NCI-H187 (cell line): Measurements from ENCODE around the gene CMBL.
"Not testable (repeated sequence)": the region's sequence is repeated elsewhere in the genome, so short reads cannot be mapped to it uniquely, and the experiment has no call there.

Experiments
- DNase-seq, 2 experiments: peaks; one replicate each; lab custom pipeline; 2025; lab: John Stamatoyannopoulos, UW

The CMBL gene

DNA sequence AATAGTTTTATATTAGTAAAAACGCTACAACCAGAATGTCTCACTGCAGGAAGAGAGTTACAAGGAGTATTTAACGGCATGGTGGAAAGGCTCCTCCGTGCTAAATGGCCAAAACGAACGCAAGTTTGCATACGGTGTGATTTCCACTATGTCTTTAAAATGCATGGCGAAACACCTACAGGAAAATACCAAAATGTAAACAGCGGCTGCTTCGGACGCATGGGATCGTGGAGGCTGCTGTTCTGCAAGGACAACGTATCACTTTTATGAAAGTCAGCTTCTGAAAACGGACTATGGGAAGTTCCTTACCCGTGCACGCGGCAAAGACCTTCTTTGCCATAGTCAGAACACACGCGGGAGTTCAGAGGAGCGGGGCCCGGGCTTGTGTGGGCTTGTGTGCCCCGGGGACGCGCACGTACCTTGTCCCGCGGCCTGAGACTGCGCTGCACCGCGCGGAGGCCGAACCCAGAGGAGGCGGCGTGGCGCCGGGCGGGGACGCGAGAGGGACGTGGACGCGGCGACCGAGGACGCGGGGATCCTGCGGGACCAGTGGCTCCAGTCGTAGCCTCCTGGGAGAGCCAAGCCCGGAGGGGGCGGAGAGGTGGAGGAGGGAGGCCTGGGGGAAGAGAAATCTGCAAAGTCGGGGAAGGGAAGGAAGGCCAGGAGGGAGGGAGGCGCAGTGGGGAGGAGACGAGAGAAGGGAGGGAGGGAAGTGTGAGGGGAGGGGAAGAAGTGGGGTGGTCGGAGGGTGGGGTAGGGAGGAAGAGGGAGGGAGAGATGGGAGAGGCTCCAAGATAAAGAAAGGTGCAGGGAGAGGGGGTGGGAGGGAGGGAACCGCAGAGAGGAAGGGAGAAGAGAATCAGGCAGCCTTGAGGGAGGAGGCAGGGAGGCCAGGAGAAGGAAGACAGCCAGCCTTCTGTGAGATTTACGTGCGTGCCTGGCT lies at the start of gene CMBL:
Gene CMBL, minus strand, starts transcription at position 697 of the 943 bp plus-strand sequence. CDS start 17,140 bp downstream, outside the sequence.
- peak in 1 of 2 experiments; percentile 23 for DNase-seq

DNA sequence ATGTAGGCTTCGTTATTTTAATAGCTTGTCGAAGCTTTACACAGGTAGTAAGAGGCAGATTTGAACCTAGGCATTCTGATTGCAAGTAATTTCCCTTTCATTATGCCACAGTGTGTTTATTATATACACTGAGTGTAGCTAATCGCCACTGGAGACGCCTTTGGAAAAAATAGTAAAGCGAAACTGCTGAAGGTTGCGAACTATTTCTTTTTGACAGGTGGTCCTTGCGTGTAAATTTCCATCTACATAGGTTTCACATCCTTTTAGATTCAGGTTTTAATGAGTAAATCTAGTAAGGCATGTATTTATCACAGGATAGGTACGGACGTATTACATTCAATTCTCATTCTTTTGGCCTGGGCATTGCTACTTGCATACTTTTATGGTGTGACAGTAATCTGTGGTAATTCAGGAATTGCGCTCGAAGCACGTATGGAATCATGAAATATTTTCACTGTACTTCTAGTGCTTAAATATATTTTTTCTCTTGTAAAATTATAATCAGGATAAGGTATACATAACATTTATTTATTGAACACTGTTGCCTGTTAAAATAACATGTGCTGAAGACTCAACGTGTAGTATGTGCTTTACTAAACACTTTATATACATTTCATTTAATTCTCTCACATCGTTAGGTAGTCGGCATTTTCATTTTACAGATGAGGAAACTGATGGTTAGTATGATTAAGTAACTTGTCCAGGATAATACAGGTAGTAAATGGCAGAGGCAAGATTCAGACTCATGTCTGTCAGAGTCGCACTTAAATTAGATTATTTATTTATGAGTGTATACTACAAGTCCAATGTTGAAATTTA lies 47.6 kb upstream of the CMBL start:
- no peak for DNase-seq

DNA sequence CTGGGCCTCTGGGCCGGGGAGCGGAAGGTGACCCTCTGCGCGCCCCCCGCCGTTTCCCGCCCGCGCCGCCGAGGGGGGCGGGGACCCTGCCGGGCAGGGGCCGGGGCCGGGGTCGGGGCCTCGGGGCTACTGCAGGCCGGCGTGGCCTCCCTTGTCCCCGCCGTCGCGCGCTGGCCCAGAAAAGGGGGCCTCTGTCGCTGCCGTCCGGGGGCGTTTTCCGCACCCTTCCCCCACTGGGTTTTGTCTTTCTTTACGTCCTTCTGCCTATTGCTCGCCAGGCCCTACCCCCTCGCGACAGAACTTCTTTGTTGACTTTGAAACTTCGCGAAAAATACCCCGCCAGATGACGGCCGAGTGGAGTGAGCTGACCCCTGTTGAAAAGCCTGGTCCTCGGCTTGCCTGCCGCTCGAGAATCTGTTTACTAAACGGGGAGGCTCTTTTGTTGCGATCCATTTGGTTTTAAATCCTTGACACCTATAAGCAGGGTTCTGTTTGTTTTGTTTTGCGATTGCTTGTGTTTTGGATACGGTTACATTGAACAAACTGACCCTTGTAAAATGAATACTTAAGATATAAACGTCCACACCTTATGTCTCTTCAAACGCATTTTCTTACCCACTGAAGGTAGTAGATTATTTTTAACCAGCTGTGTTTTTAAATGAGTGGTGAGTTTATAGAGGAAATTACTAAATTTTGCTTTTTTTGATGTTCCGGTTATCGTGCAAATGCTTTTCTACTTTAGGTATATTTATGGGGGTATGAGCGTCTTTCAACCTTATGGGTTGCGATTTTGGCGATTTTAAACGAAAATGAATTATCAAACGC lies 46.6 kb upstream of the CMBL start:
- no peak for DNase-seq

DNA sequence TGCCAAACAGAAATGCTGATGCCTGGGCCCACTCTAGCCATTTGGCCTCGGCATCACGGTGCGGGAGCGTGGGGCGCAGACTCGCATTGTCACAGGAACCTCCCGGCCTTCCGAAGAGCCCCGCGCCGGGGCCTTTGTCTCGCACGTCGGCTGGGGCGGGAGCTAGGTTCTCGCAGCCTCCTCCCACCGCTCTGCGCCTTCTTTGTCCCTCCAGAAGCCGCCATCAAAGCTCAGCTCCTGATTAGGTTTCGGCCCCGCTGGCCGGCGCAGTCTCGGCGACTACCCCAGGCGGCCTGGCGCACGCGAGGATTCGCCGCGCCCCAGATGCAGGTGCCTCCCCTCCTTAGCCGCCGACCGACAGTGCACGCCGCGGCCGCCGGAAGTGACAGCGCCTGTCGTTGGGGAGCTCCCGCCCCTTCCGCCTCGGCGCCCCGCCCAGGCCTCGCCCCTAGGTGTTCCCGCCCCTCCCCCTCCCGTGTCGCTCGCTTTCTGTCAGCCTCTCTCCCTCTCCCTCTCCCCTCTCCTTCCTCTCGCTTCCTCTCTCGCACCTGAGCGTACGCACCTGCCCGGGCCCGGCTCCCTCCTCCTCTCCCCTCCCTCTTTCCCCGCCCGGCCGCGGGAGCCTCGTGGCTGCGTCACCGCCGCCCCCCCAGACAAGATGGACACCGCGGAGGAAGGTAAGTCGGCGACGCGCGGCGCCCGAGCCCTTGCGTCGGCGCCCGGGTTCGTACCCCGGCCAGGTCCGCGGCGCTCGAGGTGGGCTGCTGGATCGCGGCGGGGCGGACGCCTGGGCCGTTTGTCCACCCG lies 45.7 kb upstream of the CMBL start, which contains the start of gene MARCHF6:
Gene MARCHF6, plus strand, starts transcription at position 455 of the 807 bp plus-strand sequence. Its CDS starts 204 bp downstream, at position 659.
- DNase-seq = peak; percentile 93 to 98

DNA sequence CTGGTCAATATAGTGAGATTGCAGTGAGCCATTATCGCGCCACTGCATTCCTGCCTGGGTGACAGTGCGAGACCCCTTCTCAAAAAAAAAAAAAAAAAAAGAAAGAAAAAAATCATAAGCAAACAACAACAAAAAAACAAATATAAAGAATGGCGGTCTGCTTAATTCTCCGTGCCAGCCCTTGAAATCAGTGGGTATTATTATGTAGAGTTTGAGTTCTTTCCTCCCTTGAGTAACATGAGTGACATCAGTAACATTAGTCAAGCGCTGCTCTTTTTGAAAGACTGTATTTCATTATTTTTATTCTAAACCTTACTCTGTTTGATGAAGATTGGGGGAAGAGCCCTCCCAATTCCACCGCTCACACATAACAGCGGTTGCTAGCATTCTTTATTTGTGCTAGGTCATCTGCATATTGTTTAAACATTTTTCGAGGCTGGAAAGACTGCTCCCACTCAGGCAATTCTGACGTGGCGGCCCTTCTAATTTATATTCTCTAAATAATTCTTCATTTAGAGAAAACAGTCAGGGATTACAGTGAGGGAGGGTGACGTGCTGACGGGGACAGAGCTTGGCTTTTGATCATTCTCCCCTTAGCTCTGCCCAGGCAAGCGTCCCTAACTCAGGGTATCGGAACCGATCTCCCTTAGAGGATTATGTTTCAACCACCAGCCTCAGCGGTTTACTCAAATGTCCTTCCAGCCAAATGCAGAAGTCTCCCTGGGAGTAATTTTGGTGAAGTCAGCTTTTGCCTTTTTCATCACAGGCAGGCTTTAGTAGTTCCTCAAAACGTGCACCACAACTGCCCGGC lies 44.9 kb upstream of the CMBL start:
- DNase-seq = peak in 1 of 2 experiments; percentile 59

DNA sequence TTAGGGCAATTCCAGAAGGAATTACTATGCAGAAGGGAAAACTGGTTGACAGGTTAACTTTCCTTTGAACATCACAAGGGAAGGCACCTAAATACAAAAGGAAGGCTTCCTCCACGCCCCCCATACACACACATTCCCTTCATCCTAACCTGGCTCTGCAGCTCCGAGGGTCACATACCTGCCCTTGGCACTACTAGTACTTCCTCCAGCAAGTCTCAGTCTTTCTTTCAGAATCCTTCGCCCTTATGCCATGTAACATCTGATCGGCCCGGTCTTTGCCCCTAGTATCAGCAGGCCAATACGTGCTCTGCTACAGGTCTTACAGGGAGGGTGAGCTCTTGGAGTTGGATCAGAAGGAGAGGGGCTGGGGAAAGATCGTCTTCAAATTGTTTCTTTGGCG lies 44.2 kb upstream of the CMBL start:
- no peak for DNase-seq

DNA sequence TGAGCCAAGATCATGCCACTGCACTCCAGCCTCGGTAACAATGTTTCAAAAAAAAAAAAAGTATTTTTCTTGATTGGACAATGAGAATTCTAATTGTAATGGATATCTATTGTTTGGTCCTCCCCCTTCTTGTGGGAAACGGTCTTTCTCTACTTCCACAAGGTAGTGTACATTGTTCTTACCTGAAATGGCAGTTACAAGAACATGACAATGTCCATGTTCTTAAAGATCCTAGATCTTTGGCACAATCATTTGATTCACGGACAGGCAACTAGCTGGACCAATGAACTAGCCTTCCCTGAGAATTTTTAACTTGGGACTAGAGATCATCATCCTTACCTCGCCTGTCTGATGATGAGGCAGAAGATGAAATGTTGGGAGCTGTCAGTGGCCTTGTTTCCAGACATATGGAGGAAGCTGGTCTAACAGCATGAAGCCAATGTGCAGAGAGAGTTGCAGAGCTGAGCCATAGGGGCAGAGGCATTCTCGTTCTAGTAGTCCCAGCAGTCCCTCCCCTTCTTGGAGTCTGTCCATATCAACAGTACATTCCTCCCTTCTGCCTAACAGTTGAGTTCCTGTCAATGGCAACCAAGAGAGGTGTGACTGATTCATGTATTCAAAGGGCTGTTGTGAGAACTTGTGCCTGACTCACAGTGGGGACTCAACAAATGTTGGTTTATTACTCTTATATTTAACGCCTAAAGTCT lies 43.6 kb upstream of the CMBL start:
- no peak for DNase-seq

DNA sequence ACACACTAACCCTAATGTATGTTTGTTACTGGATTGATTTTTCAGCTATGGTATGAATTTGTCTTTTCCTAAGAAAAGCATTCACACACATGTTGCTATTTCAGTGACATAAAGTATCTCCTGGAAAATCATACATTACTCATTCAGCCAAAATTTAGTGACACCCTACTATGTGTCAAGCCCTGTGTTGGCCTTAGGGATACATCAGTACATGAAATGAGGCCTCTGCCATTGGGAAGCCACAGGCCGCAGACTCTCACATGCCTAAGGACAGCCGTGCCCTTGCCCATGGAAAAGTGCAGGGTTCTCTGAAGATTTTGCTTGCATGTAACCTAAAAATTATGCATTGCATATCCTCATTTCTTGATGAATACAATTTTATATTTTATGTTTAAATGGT lies 40.6 kb upstream of the CMBL start:
- DNase-seq = no peak

DNA sequence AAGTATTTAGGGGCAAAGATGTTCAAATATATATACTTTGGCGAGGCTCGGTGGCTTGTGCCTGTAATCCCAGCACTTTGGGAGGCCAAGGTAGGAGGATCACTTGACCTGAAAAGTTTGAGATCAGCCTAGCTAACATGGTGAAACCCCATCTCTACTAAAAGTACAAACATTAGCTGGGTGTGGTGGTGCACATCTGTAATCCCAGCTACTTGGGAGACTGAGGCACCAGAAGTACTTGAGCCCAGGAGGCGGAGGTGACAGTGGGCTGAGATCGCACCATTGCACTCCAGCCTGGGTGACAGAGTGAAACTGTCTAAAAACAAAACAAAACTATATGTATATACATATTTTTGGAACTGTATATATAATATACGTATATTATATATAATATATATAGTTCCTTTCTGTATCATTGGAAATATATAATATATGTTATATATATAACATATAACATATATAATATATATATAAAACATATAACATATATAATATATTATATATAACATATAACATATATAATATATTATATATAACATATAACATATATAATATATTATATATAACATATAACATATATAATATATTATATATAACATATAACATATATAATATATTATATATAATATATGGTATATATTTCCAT lies 36.9 kb upstream of the CMBL start:
- not testable (repeated sequence) for DNase-seq

DNA sequence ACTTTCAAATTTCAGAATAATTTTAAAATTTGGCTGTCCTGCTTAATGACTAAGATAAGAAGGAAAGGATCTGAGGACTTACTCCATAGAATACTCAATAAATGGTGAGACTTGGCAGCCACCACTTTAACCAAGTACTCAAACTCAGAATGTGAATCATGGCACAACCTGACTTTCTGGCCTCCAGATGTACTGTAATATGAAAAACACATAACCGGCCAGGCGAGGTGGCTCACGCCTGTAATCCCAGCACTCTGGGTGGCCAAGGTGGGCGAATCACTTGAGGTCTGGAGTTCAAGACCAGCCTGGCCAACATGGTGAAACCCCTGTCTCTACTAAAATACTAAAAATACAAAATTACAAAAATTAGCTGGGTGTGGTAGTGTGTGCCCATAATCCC lies 35.8 kb upstream of the CMBL start:
- no peak for DNase-seq

DNA sequence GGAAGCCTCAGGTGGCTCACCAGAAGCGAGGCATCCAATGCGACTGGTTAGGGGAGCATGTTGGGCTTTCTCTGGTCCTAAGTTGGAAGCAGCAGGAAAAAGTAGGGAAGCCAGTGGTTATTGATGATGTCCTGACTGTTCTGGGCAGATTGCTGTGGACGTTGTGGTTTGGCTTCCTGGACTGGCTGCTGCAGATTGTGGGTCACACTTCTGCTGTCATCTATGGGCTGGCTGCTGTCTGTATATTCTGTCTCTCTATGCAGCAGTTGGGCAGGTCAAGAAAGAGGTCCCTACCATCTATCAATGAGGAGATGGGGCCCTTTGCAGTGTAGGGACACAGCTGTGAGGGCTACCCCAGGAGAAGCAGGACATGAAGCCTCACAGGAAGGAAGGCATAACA lies 32.3 kb upstream of the CMBL start:
- DNase-seq = no peak

DNA sequence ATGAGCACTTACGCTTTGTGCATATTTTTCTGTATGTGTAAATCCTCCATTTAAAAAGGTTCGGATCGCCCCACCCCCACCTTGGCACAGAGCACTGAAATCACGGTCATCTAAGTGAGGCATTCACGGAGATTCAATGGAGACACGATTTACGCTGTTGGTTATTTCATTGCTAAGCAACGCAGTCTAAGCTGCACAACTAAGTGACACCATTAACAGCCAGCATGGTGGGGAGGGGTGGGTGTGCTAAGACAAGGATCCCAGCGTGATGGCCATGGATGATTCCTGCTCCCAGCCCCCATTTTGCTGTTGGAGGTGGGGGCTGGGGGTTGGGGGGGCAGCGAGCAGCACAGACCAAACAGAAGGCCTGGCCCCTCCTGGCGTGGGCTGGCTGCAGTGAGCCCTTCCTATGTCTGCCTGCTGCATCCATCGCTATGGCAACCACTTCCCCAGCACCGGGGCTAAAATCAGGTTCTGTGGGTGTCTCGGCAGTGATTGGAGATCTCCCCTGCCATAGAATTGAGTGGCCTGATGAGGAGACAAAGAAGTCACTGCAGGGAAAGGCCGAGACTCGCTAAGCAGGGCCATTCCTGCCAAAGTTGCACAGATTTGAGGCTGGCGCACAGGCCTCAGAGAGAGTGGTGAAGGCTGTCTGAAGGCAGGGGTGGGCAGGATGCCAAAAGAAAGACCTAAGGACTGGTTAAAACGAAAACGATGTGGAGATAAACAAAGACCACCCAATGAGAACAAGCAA lies 31.5 kb upstream of the CMBL start:
- DNase-seq = no peak

DNA sequence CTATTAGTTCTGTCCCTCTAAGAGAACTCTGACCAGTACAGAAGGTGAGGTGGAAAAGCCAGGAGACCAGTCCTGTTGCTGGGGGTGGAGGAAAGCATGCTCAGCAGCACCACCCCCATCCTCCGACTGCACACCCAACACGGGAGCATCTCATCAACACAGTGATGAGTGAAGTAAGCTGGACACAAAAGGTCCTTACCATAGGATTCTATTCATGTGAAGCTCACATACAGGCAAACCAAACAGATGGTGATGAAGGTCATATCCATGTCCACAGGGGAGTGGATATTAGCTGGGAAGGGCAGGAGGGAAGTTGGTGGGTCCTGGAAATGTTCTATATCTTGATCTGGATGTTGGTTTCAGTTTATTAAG lies 31.0 kb upstream of the CMBL start:
- DNase-seq = no peak

DNA sequence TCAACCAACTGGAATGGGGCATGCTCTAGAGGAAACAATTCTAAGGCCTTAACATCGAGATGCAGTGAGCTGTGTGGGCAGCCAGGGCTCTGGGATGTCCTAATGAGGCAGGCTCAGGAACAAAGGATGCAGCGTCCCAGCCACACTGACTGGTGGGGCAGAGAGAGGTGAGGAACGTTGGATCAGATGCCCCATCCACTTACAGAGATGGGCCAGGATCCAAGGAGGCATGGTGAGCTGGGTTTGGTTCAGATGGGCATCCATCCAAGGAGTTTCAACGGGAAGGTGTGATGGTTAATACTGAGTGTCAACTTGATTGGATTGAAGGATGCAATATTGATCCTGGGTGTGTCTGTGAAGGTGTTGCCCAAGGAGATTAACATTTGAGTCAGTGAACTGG lies 30.3 kb upstream of the CMBL start:
- no peak for DNase-seq

DNA sequence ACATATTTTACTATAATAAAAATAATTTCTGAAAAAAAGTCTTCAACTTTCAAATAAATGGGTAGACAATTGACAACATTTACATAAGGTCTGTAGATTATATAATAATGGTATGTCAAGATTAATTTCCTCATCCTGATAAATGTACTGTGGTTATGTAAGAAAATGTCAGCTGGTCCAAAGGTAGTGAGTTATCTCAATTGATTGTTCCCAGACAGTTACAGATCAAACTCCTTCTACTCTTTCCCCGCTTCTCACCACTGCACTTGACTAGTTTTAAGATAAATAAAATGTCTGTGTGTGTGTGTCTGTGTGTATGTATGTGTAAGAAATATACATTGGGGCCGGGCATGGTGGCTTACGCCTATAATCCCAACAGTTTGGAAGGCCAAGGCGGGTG lies 29.4 kb upstream of the CMBL start:
- no peak for DNase-seq

DNA sequence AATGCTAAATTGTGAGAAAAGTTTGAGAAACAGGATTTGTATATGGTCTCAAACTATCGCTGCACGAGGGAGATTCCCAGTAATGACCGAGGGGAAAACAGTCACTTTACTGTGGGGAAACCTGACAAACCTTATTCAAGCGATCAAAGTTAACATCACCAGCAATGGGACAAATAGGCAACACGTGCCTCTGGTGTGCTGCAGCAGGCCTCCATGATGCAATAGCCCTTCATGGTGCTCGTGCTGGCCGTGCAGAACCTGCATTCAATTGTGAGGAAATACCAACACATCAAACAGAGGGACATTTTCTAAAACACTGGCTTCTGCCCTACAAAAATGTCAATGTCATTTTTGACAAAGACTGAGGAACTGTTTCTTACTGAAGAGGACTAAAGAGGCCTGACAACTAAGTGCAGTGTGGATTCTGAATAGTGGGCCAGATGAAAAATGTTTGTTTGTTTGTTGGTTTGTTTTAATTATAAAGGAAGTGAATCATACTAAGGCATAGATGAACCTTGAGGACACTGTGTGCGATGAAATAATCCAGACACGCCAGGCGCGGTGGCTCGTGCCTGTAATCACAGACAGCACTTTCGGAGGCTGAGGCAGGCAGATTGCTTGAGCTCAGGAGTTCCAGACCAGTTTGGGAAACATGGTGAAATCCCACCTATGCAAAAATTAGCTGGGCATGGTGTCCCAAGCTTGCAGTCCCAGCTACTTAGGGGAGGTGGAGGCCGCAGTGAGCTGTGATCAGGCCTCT lies 28.2 kb upstream of the CMBL start:
- no peak for DNase-seq

DNA sequence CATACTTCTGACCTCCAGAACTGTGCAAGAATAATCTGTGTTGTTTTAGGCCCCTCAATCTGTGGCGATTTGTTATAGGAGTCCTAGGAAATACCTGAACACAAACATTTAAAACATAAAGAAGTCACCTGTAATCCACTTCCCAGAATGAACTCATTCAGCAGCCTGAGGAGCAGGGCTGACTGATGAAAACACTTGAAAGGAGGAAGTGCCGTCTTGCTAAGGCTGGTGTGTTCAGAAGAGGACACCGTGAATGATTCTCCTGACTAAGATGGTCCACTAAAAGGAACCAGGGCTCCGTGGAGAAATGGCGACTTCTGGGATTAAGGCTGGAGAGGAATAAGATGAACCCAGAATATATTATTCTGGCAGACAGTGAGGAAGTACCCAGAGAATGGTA lies 27.1 kb upstream of the CMBL start:
- DNase-seq = no peak
